GM18951 (cell line): ENCODE measurements around the gene MCTP2.
"Not testable (repeated sequence)": the region's sequence is repeated elsewhere in the genome, so short reads cannot be mapped to it uniquely, and the experiment has no call there.

Experiments used
- POLR2A ChIP-seq: IDR thresholded peaks from 4 replicates; pipeline ENCODE4 v1.6.1; 2011; ENCODE audit warnings: mild to moderate bottlenecking; ENCODE audit not compliant: insufficient read length, insufficient read depth; ENCODE audit errors: extremely low read depth
- in situ Hi-C: fragments of 300-500 bp; cut with MboI; formaldehyde crosslinking; loops from one replicate; pipeline ENCODE4 v1.12.0; 2022; ENCODE audit warnings: low sequenced_read_pairs, mixed read lengths, inconsistent platforms; ENCODE audit not compliant: unreplicated experiment

MCTP2 gene

DNA sequence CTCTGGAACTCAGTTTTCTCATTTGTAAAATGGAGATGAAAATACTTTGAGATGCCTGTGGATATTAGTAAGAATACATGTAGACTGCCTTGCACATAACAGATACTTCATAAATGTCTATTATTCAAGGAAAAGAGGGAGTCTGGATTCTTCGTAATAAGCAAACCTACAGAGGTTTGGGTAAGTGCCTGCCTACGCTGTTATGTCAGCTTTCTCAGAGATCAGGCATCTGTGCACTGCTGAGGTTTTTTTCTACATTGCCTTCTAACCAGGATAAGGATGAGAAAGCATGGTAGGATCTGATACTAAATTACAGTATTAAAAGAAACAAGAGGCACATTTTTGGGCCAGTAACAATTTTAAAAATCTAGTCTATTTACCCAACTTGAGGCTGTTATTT is 10.9 kb downstream of the MCTP2 start:
- no peak for TF ChIP-seq POLR2A
- in situ Hi-C loops = no loop called here

- in situ Hi-C loops = not testable (repeated sequence)
Observed at GRCh38 chr15:94243003-94243402, 11.6 kb downstream of the MCTP2 start.

DNA sequence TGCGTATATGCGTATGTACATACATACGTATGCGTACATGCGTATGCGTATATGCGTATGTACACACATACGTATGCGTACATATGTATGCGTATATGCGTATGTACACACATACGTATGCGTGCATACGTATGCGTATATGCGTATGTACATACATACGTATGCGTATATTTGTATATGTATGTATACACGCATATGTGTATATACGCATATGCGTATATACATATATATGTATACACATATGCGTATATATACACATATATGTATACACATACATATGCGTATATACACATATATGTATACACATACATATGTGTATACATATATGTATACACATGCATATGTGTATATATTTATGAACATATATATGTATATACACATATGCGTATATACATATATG is 12.1 kb downstream of the MCTP2 start:
- in situ Hi-C loops = no loop called here
- TF ChIP-seq POLR2A = no peak

DNA sequence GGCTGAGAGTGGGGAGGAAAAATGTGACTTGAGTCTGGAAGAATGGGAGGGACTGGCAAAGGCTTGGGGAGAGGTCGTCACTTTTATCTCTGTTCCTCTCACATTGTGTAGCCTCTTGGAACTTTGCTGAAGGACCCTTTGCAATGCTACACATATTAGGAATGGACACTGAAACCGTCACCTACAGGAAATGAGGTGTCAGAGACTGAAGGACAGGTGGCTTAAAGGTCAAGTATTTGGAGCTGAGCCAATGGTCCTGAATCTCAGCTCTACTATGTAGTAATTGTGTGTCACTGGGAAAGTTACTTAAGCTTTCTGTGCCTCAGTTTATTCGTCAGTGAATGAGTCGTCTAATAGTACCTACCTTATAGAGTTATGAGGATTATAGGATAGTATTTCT is 14.7 kb downstream of the MCTP2 start:
- TF ChIP-seq POLR2A = no peak
- in situ Hi-C loops = no loop called here

GRCh38 chr15:94247789-94248638 is 16.7 kb downstream of the MCTP2 start:
- no peak for TF ChIP-seq POLR2A
- in situ Hi-C loops = no loop called here

DNA sequence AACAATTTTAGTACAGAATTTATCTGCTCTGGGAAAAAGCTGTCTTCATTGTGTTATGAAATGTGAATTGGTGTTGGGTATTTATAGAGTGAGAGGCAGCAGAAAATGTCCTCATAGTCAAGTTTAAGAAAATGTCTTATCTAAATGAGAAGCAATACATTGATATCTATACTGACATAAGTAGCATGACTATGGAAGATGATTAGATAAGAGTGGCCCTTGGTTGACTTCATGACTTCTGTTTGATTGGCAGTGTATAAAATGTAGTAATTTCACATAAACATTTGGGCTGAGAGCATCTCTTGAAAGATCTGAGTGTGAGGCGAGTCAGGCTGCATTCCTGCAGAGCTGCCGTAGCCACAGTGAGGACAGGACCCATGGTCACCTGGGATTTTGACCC is 19.4 kb downstream of the MCTP2 start:
- no peak for TF ChIP-seq POLR2A
- in situ Hi-C loops = no loop called here

DNA sequence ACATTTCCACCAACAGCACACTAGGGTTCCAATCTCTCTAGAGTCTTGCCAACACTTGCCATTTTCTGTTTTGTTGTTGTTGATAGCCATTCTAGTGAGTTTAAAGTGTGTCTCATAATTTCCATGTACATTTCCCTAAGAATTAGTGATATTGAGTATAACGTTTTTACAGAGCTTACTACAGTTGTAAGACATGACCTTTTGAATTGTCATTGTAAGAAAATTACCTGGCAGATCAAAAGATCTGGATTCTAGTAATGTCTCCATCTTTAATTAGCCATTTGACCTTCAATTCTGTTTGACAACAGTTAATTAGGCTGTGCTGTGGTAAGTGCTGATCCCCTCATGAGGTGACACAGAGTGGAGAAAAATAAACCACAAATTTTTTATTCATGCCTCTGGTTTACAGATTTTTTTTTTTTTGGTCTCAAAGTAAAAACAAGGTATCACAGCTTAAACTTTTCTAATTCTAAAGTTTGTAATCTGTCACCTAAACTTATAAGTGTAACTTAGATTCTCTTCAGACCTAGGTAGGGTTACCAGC is 20.9 kb downstream of the MCTP2 start:
- no peak for TF ChIP-seq POLR2A
- in situ Hi-C loops = no loop called here

DNA sequence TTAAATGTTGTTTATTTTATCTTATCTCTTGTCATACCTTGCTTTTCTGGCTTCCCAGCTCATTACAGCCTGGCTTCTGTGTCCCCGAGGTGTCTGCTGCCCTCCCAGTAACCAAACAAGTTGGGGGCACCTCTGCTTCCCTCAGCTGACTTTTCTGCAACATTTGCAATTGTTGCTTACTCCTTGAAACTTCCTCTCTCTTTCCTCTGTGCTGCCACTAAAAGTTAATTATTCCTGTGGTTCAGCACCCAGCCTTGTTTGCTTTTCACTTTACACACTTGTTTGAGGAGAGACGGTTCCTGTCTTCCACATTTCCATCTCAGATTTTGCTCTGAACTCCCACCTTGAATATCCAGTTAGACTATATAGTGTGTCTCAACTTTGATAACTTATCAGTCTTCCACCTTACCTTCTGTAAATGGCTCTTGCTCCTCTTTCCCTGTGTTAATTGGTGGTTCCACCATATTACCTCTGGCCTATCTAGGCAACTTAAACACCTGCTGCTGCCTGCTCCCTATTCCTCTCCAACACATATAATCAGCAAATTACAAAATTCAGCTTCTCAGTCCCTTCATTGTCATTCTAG is 21.6 kb downstream of the MCTP2 start:
- in situ Hi-C loops = no loop called here
- no peak for TF ChIP-seq POLR2A

- in situ Hi-C loops = no loop called here
- no peak for TF ChIP-seq POLR2A
Observed at GRCh38 chr15:94253742-94254141, 22.4 kb downstream of the MCTP2 start.

DNA sequence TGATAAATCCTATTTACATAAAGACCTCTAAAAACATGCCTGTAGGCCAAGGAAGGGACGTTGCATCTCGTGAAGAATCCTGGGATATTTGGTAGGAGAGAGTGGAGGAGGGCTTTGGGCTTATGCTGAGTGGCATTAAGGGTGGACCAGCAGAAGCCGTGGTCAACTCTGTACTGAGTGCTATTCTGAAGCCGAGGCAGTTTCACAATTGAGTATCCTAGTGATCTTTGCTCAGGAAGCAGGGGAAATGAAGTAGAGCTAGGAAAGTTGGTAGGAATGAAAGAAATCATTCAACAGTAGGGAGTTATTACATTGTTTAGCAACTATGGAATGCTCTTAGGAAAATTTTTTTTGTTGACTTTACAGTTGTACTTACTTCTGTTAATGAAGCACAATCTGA is 24.2 kb downstream of the MCTP2 start:
- in situ Hi-C loops = no loop called here

GRCh38 chr15:94256511-94256910 is 25.1 kb downstream of the MCTP2 start:
- in situ Hi-C loops = no loop called here
- no peak for TF ChIP-seq POLR2A

More for the DNA sequence above, 24.2 kb downstream of the MCTP2 start:
- TF ChIP-seq POLR2A = no peak

GRCh38 chr15:94257776-94258175 is 26.4 kb downstream of the MCTP2 start:
- in situ Hi-C loops = not testable (repeated sequence)

GRCh38 chr15:94258246-94258645 is 26.9 kb downstream of the MCTP2 start:
- no peak for TF ChIP-seq POLR2A
- in situ Hi-C loops = no loop called here

DNA sequence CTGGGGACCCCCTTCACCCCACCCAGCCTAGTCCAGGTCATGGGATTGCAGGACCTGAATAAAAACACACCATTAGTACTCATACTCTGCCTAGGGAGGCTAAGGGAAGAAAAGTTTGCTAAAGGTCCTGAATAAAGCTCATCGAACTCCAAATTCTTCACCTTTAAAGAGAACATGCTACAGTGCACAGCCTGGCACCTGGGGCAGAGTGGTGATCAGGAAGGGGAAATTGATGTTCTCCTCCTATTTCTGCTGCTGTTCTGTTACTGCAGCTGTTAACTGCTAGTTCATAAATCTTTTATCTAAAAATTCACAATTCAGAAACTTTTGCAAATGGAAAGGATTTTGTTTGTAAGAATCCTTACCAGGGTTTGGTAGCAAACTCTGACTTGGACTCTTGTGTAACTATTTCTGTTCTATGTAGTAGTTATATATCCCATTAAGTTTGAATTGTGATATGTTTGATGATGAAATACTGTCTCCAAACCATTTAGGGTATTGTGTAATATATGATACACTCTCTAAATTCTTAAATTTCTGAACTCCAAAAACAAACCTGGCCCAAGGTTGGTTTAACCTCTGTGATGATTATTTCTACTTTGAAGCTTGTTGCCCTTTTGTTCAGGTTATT is 27.9 kb downstream of the MCTP2 start:
- in situ Hi-C loops = no loop called here
- TF ChIP-seq POLR2A = no peak

DNA sequence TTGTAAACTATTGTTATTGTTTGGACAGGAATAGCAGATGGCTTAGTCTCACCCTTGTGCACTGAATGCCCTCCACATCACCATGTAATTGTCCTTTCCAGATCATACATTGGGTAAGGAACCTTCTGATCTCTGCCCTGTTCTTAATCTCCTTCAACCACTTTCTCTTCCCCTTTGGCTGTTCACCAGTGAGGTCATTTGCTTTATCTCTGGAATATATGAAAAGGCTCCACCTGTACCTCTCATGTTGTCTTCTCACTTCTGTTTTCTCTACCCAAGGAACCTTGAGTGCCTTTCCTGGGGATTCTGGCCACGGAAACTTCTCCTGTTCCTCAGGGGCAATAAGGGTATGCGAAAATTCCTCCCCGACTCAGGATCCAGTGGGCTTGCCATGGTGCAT is 28.5 kb downstream of the MCTP2 start:
- in situ Hi-C loops = no loop called here
- TF ChIP-seq POLR2A = no peak
